Liver (tissue), 9 donors: ENCODE data around the gene PTPN18. TPM values are rescaled to one million over a fixed set of nuclear protein-coding genes. Genes with fewer than 3 reads are reported as not detected.
A peak's percentile ranks its signal among the peaks of the same experiment; 100 is the strongest.

Source experiments
- DNase-seq: peaks from one replicate; pipeline ENCODE4 v3.0.0-alpha.2; 2017; ENCODE audit warnings: low spot score
- H3K27ac ChIP-seq, 2 donors: one replicate each; pipeline ENCODE4 v1.7.0; 2013; ENCODE audit warnings: inconsistent platforms in 2 of 2, low read length in 2 of 2, control low read depth in 1 of 2, low read depth in 1 of 2, mild to moderate bottlenecking in 1 of 2
- H3K27me3 ChIP-seq, 4 donors: one replicate each; pipeline versions ENCODE4 v1.6.1 to v1.7.0; 2013; ENCODE audit warnings: low read length in 3 of 4, inconsistent platforms in 1 of 4, mild to moderate bottlenecking in 1 of 4, moderate library complexity in 1 of 4; ENCODE audit not compliant: control insufficient read depth in 4 of 4, insufficient read depth in 4 of 4
- H3K36me3 ChIP-seq, 4 donors: one replicate each; pipeline versions ENCODE4 v1.6.1 to v1.7.0; 2013; ENCODE audit warnings: low read length in 3 of 4, mild to moderate bottlenecking in 3 of 4, low read depth in 1 of 4, moderate library complexity in 1 of 4; ENCODE audit not compliant: control insufficient read depth in 4 of 4, insufficient read depth in 3 of 4
- H3K4me1 ChIP-seq, 4 donors: one replicate each; pipeline versions ENCODE4 v1.6.1 to v1.7.0; 2013; ENCODE audit warnings: low read length in 3 of 4, mild to moderate bottlenecking in 3 of 4, moderate library complexity in 1 of 4; ENCODE audit not compliant: control insufficient read depth in 4 of 4, insufficient read depth in 4 of 4
- H3K4me3 ChIP-seq, 3 donors: one replicate each; pipeline versions ENCODE4 v1.6.1 to v1.7.0; 2013; ENCODE audit warnings: low read length in 3 of 3, control low read depth in 1 of 3, low read depth in 1 of 3, mild to moderate bottlenecking in 1 of 3
- H3K9ac ChIP-seq, 2 donors: one replicate each; pipeline ENCODE4 v1.7.0; 2013; ENCODE audit warnings: low read length in 2 of 2, mild to moderate bottlenecking in 2 of 2, moderate library complexity in 2 of 2, control low read depth in 1 of 2, low read depth in 1 of 2
- H3K9me3 ChIP-seq, 4 donors: one replicate each; pipeline versions ENCODE4 v1.6.1 to v1.7.0; 2013; ENCODE audit warnings: low read length in 3 of 4; ENCODE audit not compliant: control insufficient read depth in 4 of 4
- ATF3 ChIP-seq: IDR thresholded peaks from 2 replicates; pipeline ENCODE4 v1.6.1; 2016; ENCODE audit warnings: antibody characterized with exemption
- CTCF ChIP-seq: fragments of 150-350 bp; IDR thresholded peaks from 2 replicates; pipeline ENCODE4 v1.5.1; 2017; ENCODE audit warnings: improper control_type of control experiment, low read depth, low read length; ENCODE audit not compliant: missing input control
- EGR1 ChIP-seq, 2 donors: IDR thresholded peaks; 2 replicates each; pipeline ENCODE4 v1.6.1; 2016 to 2018; ENCODE audit warnings: antibody characterized with exemption in 2 of 2, low read depth in 2 of 2
- FOXA1 ChIP-seq: IDR thresholded peaks from 2 replicates; pipeline ENCODE4 v1.6.1; 2016; ENCODE audit warnings: antibody characterized with exemption
- GABPA ChIP-seq, 2 donors: IDR thresholded peaks in 1 of 2; conservative IDR thresholded peaks in 1 of 2; 2 replicates each; pipeline ENCODE4 v1.6.1; 2016; ENCODE audit warnings: antibody characterized with exemption in 2 of 2, mild to moderate bottlenecking in 1 of 2, moderate library complexity in 1 of 2
- HNF4A ChIP-seq, 2 donors: conservative IDR thresholded peaks; 2 replicates each; pipeline ENCODE4 v1.6.1; 2016; ENCODE audit warnings: antibody characterized with exemption in 2 of 2, mild to moderate bottlenecking in 2 of 2
- JUND ChIP-seq, 2 donors: IDR thresholded peaks; 2 replicates each; pipeline ENCODE4 v1.6.1; 2016; ENCODE audit warnings: antibody characterized with exemption in 2 of 2
- MAX ChIP-seq: IDR thresholded peaks from 2 replicates; pipeline ENCODE4 v1.6.1; 2016; ENCODE audit warnings: antibody characterized with exemption
- NR2F2 ChIP-seq: IDR thresholded peaks from 2 replicates; pipeline ENCODE4 v1.6.1; 2016; ENCODE audit warnings: antibody characterized with exemption
- RAD21 ChIP-seq, 2 donors: IDR thresholded peaks; 2 replicates each; pipeline ENCODE4 v1.6.1; 2016; ENCODE audit warnings: antibody characterized with exemption in 2 of 2, mild to moderate bottlenecking in 2 of 2
- REST ChIP-seq: IDR thresholded peaks from 2 replicates; pipeline ENCODE4 v1.6.1; 2016; ENCODE audit warnings: antibody characterized with exemption, mild to moderate bottlenecking
- RXRA ChIP-seq, 2 donors: IDR thresholded peaks; 2 replicates each; pipeline ENCODE4 v1.6.1; 2017 to 2018; ENCODE audit warnings: antibody characterized with exemption in 2 of 2, mild to moderate bottlenecking in 1 of 2
- SP1 ChIP-seq: IDR thresholded peaks from 2 replicates; pipeline ENCODE4 v1.6.1; 2018; ENCODE audit warnings: antibody characterized with exemption, mild to moderate bottlenecking
- TAF1 ChIP-seq: conservative IDR thresholded peaks from 2 replicates; pipeline ENCODE4 v1.6.1; 2016; ENCODE audit warnings: antibody characterized with exemption, mild to moderate bottlenecking
- YY1 ChIP-seq: IDR thresholded peaks from 2 replicates; pipeline ENCODE4 v1.6.1; 2016; ENCODE audit warnings: antibody characterized with exemption, mild to moderate bottlenecking
- WGBS: extraction: QIAGEN DNeasy Blood & Tissue Kit; methylation state at CpG from one replicate; pipeline ENCODE4 v1.1.7; 2013; 5-methylcytosine and 5-hydroxymethylcytosine counted together
- polyA plus RNA-seq, 2 donors: library from polyadenylated mRNA; stranded (reverse) in 1 of 2; unstranded in 1 of 2; fragments of 200-250 nt in 1 of 2; fragments of >200 nt in 1 of 2; fragmentation: Nextera tagmentation in 1 of 2; extraction: Ambion mirVana in 1 of 2; gene quantifications; one replicate each; pipeline versions ENCODE4 v1.2.1 to v1.2.3, GENCODE V29; 2013 to 2015
- total RNA-seq, 2 donors: library from RNA; depleted of rRNA; stranded (reverse); fragments of >200 nt; gene quantifications; one replicate each; pipeline ENCODE4 v1.2.3, GENCODE V29; 2014
- donor health status: healthy.
- donor health status: healthy.
- donor health status: healthy.
- donor health status: healthy.
- donor health status: healthy.

The PTPN18 gene
- total and polyA plus RNA-seq, 4 donors = 14.0 to 28.6 (median 16.7) TPM

GRCh38 chr2:130307850-130308249 lies 48.0 kb upstream of the PTPN18 start:
- TF ChIP-seq YY1 = no peak
- TF ChIP-seq JUND (IDR thresholded peaks at IDR 0.05) = no peak
- TF ChIP-seq HNF4A (conservative IDR thresholded peaks at IDR 0.05) = no peak
- TF ChIP-seq ATF3 = no peak
- no peak for TF ChIP-seq RXRA (IDR thresholded peaks at IDR 0.05)

GRCh38 chr2:130310881-130311280 lies 45.0 kb upstream of the PTPN18 start:
- TF ChIP-seq FOXA1 (no peak), EGR1 (IDR thresholded peaks at IDR 0.05; ENCODE audit: low read depth in 2 of 2) (no peak), RAD21 (IDR thresholded peaks at IDR 0.05) (no peak), CTCF (no peak), GABPA (IDR thresholded peaks at IDR 0.05 in 1 of 2, conservative IDR thresholded peaks at IDR 0.05 in 1 of 2) (no peak), NR2F2 (no peak), MAX (no peak), REST (no peak), RXRA (IDR thresholded peaks at IDR 0.05) (peak in 1 of 2 donors; percentile 44), SP1 (no peak), TAF1 (no peak), HNF4A (conservative IDR thresholded peaks at IDR 0.05) (peak in 1 of 2 donors; percentile 32), ATF3 (no peak)
- H3K4me3 ChIP-seq = no peak overlapping the region
- no peak overlapping the region for H3K27ac ChIP-seq
- H3K9me3 ChIP-seq = no peaks in the 10 kb centered on the region
- H3K9ac ChIP-seq = no peak overlapping the region
- H3K36me3 ChIP-seq = no peaks in the 10 kb centered on the region
- no peaks in the 10 kb centered on the region for H3K27me3 ChIP-seq
- no peak for DNase-seq
- H3K4me1 ChIP-seq = peaks cover 0 to 6% (median 0%) of the 10 kb centered on the region in 4 donors

More at GRCh38 chr2:130307850-130308249, 48.0 kb upstream of the PTPN18 start:
- Histone ChIP-seq H3K27me3 (no peaks in the 10 kb centered on the region), H3K9ac (no peak overlapping the region), H3K4me1 (peaks cover 0 to 6% (median 0%) of the 10 kb centered on the region in 4 donors), H3K36me3 (no peaks in the 10 kb centered on the region), H3K4me3 (no peak overlapping the region), H3K9me3 (no peaks in the 10 kb centered on the region), H3K27ac (no peak overlapping the region)
- WGBS = 92% methylated on average over 4 of the region's 4 CpGs
- DNase-seq = no peak
